ENCODE data around the gene NRL.

The NRL gene

DNA sequence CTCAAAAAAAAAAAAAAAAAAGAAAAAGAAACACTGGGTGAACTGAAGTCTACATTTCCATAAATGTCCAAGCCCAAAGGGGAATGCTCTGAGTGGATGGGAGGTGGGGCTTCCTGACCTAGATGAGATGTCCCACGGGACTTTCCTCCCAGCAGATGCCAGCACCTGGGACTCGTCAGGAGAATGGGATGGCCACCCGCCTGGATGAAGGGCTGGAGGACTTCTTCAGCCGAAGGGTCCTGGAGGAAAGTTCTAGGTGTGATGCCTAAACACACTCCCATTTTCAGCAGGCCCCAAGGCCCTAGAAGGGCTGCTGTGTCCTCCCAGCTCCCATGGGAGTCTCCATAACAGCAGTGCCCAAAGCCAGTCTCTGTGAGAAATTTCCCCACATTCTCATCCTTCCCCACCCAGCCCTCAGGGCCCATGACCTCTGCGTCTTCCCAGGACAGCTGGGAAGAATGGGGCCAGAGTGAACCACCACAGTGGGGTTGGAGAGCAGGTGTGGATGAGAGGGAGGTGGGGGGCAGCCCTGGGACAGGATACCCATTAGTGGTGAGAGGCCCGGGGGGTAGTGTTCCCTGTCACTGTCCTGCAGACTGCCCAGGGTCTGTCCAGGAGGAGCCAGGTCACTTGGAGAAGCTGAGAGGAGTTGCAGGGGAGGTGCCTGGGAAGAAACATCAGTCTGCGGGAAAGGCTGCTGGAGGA lies 50.5 kb downstream of the NRL start:
- no peak overlapping the region for H3K27ac ChIP-seq (replicated peaks; ENCODE audit: low read length)
- H3K79me1 ChIP-seq (ENCODE audit: low read depth, low read length): no peaks in the 10 kb centered on the region
- no peak overlapping the region for H3K18ac ChIP-seq (ENCODE audit: low read length)
- H3K27me3 ChIP-seq (ENCODE audit: control insufficient read depth in 3 of 3, insufficient read depth in 3 of 3, low read depth in 1 of 3, low read length in 3 of 3): no peaks in the 10 kb centered on the region
- no CpG with 5 or more reads among the region's 7 CpGs for WGBS, 2 donors (ENCODE audit: extremely low coverage in 2 of 2, insufficient read length in 2 of 2, insufficient replicate concordance in 1 of 2)
- no peak overlapping the region for H2BK5ac ChIP-seq (ENCODE audit: low read length)
- H3K4me2 ChIP-seq (ENCODE audit: insufficient read depth, low read length, poor library complexity, severe bottlenecking): no peak overlapping the region
- no peak overlapping the region for H2BK15ac ChIP-seq (ENCODE audit: low read length)
- H3K14ac ChIP-seq (ENCODE audit: low read length): no peak overlapping the region
- H3K9ac ChIP-seq (ENCODE audit: low read depth, low read length, poor library complexity): no peak overlapping the region
- H3K9me3 ChIP-seq (replicated peaks in 1 of 2; ENCODE audit: control insufficient read depth in 2 of 2, insufficient read depth in 1 of 2, low read depth in 1 of 2, low read length in 2 of 2): no peaks in the 10 kb centered on the region
- no peak overlapping the region for H2AFZ ChIP-seq (ENCODE audit: low read length)
- H4K8ac ChIP-seq (ENCODE audit: low read depth, low read length): no peak overlapping the region
- H4K91ac ChIP-seq (ENCODE audit: low read depth, low read length, poor library complexity): no peak overlapping the region
- H3K4ac ChIP-seq (ENCODE audit: low read length): no peak overlapping the region
- no peak overlapping the region for H2AK5ac ChIP-seq (ENCODE audit: low read depth, low read length)
- no peaks in the 10 kb centered on the region for H3K36me3 ChIP-seq (replicated peaks in 1 of 2; ENCODE audit: control insufficient read depth in 2 of 2, insufficient read depth in 2 of 2, low read length in 2 of 2)
- H3K23ac ChIP-seq (ENCODE audit: low read depth, low read length, poor library complexity): no peak overlapping the region
- H2BK120ac ChIP-seq (ENCODE audit: low read depth, low read length): no peak overlapping the region
- H3K4me3 ChIP-seq (ENCODE audit: low read length in 2 of 2): no peak overlapping the region
- no peak overlapping the region for H2BK12ac ChIP-seq (ENCODE audit: low read length)
- H3K4me1 ChIP-seq (ENCODE audit: control insufficient read depth in 2 of 2, insufficient read depth in 1 of 2, low read depth in 1 of 2, low read length in 2 of 2): no peaks in the 10 kb centered on the region
- no peak for DNase-seq (ENCODE audit: low spot score)

DNA sequence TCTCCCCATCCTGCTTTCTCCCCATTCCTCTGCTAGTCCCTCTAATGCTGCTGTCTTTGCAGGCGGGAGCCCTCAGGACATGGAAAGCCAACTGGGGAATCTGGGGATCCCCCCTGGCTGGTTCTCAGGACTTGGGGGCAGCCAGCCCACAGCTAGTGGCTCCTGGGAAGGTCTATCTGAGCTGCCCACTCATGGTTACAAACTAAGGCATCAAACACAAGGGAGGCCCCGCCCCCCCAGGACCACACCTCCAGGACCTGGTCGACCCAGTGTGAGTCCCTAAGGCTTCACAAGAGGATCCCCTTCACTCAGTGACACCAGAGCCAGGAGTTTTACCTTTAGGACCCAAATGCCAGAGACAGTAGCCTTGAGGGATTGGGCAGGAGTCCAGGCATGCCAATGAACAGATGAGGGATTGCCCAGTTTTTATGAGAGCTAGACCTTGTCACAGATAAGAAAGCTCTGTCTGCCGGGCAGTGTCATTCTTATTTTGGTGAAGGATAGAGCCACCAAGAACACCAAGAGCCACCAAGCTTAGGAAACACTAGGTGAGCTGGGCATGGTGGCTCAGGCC lies 51.4 kb downstream of the NRL start:
- no peak overlapping the region for H3K4me2 ChIP-seq (ENCODE audit: insufficient read depth, low read length, poor library complexity, severe bottlenecking)
- H3K4me3 ChIP-seq (ENCODE audit: low read length in 2 of 2): no peak overlapping the region
- H3K36me3 ChIP-seq (replicated peaks in 1 of 2; ENCODE audit: control insufficient read depth in 2 of 2, insufficient read depth in 2 of 2, low read length in 2 of 2): no peaks in the 10 kb centered on the region
- no peak overlapping the region for H3K23ac ChIP-seq (ENCODE audit: low read depth, low read length, poor library complexity)
- H4K8ac ChIP-seq (ENCODE audit: low read depth, low read length): no peak overlapping the region
- no CpG with 5 or more reads among the region's 4 CpGs for WGBS, 2 donors (ENCODE audit: extremely low coverage in 2 of 2, insufficient read length in 2 of 2, insufficient replicate concordance in 1 of 2)
- H4K91ac ChIP-seq (ENCODE audit: low read depth, low read length, poor library complexity): no peak overlapping the region
- H2BK12ac ChIP-seq (ENCODE audit: low read length): no peak overlapping the region
- no peak overlapping the region for H2AFZ ChIP-seq (ENCODE audit: low read length)
- no peak overlapping the region for H2BK120ac ChIP-seq (ENCODE audit: low read depth, low read length)
- H3K27ac ChIP-seq (replicated peaks; ENCODE audit: low read length): no peak overlapping the region
- no peak overlapping the region for H3K4ac ChIP-seq (ENCODE audit: low read length)
- H2BK15ac ChIP-seq (ENCODE audit: low read length): no peak overlapping the region
- H3K9me3 ChIP-seq (replicated peaks in 1 of 2; ENCODE audit: control insufficient read depth in 2 of 2, insufficient read depth in 1 of 2, low read depth in 1 of 2, low read length in 2 of 2): no peaks in the 10 kb centered on the region
- no peak for DNase-seq (ENCODE audit: low spot score)
- peaks cover 3 to 7% of the 10 kb centered on the region in 2 donors for H3K4me1 ChIP-seq (ENCODE audit: control insufficient read depth in 2 of 2, insufficient read depth in 1 of 2, low read depth in 1 of 2, low read length in 2 of 2)
- H3K18ac ChIP-seq (ENCODE audit: low read length): no peak overlapping the region
- H3K27me3 ChIP-seq (ENCODE audit: control insufficient read depth in 3 of 3, insufficient read depth in 3 of 3, low read depth in 1 of 3, low read length in 3 of 3): no peaks in the 10 kb centered on the region
- H3K79me1 ChIP-seq (ENCODE audit: low read depth, low read length): no peaks in the 10 kb centered on the region
- no peak overlapping the region for H3K9ac ChIP-seq (ENCODE audit: low read depth, low read length, poor library complexity)
- H2AK5ac ChIP-seq (ENCODE audit: low read depth, low read length): no peak overlapping the region
- H3K14ac ChIP-seq (ENCODE audit: low read length): no peak overlapping the region
- no peak overlapping the region for H2BK5ac ChIP-seq (ENCODE audit: low read length)

DNA sequence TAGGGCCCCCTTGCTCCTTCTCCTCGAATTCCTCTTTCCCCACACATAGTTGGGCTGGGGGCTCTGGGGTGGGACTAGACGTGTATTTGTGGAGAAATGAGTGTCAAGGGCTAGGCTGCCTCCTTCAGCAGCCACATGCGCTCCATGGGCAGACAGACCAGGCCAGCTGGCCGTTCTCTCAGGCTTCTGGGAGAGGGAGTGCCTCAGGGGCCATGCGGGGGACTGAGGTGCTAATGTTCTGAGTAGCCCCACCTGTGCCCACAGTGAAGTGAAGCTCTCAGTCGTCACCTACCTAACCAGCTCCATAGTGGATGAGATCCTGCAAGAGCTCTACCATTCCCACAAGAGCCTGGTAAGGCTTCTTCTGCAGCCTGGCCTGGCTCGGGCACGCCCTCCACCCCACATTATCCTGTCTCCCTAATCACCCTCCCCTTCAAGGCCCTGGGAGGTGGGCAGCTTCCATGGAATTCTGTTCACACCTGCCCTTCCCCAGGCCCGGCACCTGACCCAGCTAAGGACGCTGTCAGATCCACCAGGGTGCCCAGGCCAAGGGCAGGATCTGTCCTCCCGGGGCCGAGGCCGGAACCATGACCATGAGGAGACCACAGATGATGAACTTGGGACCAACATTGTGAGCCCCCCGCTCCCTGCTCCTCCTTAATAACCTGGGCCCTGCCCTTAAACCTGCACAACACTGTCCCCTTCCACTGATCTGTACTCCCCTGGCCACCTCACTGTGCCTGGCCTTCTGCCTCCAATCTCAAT lies 52.4 kb downstream of the NRL start:
- Histone ChIP-seq H2BK15ac (ENCODE audit: low read length) (no peak overlapping the region), H3K4me2 (ENCODE audit: insufficient read depth, low read length, poor library complexity, severe bottlenecking) (no peak overlapping the region), H2AK5ac (ENCODE audit: low read depth, low read length) (peak overlapping the region; percentile 32), H2AFZ (ENCODE audit: low read length) (no peak overlapping the region), H2BK12ac (ENCODE audit: low read length) (no peak overlapping the region), H3K27ac (replicated peaks; ENCODE audit: low read length) (no peak overlapping the region), H4K91ac (ENCODE audit: low read depth, low read length, poor library complexity) (no peak overlapping the region), H3K23ac (ENCODE audit: low read depth, low read length, poor library complexity) (no peak overlapping the region), H3K9ac (ENCODE audit: low read depth, low read length, poor library complexity) (peak overlapping the region; percentile 9), H3K79me1 (ENCODE audit: low read depth, low read length) (no peaks in the 10 kb centered on the region), H3K9me3 (replicated peaks in 1 of 2; ENCODE audit: control insufficient read depth in 2 of 2, insufficient read depth in 1 of 2, low read depth in 1 of 2, low read length in 2 of 2) (no peaks in the 10 kb centered on the region), H3K36me3 (replicated peaks in 1 of 2; ENCODE audit: control insufficient read depth in 2 of 2, insufficient read depth in 2 of 2, low read length in 2 of 2) (no peaks in the 10 kb centered on the region), H3K4me3 (ENCODE audit: low read length in 2 of 2) (no peak overlapping the region), H3K4ac (ENCODE audit: low read length) (no peak overlapping the region), H3K4me1 (ENCODE audit: control insufficient read depth in 2 of 2, insufficient read depth in 1 of 2, low read depth in 1 of 2, low read length in 2 of 2) (peaks cover 7 to 8% of the 10 kb centered on the region in 2 donors), H2BK120ac (ENCODE audit: low read depth, low read length) (no peak overlapping the region), H4K8ac (ENCODE audit: low read depth, low read length) (no peak overlapping the region), H3K18ac (ENCODE audit: low read length) (no peak overlapping the region), H2BK5ac (ENCODE audit: low read length) (peak overlapping the region; percentile 68), H3K27me3 (ENCODE audit: control insufficient read depth in 3 of 3, insufficient read depth in 3 of 3, low read depth in 1 of 3, low read length in 3 of 3) (no peaks in the 10 kb centered on the region), H3K14ac (ENCODE audit: low read length) (no peak overlapping the region)
- no CpG with 5 or more reads among the region's 14 CpGs for WGBS, 2 donors (ENCODE audit: extremely low coverage in 2 of 2, insufficient read length in 2 of 2, insufficient replicate concordance in 1 of 2)
- DNase-seq (ENCODE audit: low spot score): no peak
